H9 (cell line): ENCODE results near the gene OSBPL9. TPM values are rescaled to one million over a fixed set of nuclear protein-coding genes. Genes with fewer than 3 reads are reported as not detected.

ENCODE experiments used
- DNase-seq: peaks from one replicate; pipeline ENCODE4 v3.0.0-alpha.2; 2017
- H2AFZ ChIP-seq: one replicate; pipeline ENCODE4 v1.6.1; 2013; ENCODE audit warnings: mild to moderate bottlenecking, low read length, control low read depth, moderate library complexity
- H2AK5ac ChIP-seq: 2 replicates; pipeline ENCODE4 v1.6.1; 2013; ENCODE audit warnings: low read length, control low read depth, mixed read lengths; ENCODE audit not compliant: insufficient read length
- H2BK120ac ChIP-seq: one replicate; pipeline ENCODE4 v1.6.1; 2013; ENCODE audit warnings: low read depth, mild to moderate bottlenecking, low read length, control low read depth, inconsistent platforms; ENCODE audit not compliant: poor library complexity, severe bottlenecking
- H2BK12ac ChIP-seq: 2 replicates; pipeline ENCODE4 v1.6.1; 2013; ENCODE audit warnings: low read length, control low read depth, mixed read lengths, low read depth; ENCODE audit not compliant: insufficient read length
- H2BK15ac ChIP-seq: 2 replicates; pipeline ENCODE4 v1.6.1; 2013; ENCODE audit warnings: low read depth, low read length, control low read depth
- H2BK20ac ChIP-seq: one replicate; pipeline ENCODE4 v1.6.1; 2013; ENCODE audit warnings: low read depth, mild to moderate bottlenecking, low read length, control low read depth, inconsistent platforms; ENCODE audit not compliant: poor library complexity, severe bottlenecking
- H2BK5ac ChIP-seq: 2 replicates; pipeline ENCODE4 v1.6.1; 2013; ENCODE audit warnings: low read length, control low read depth, mixed read lengths; ENCODE audit not compliant: insufficient read length
- H3K14ac ChIP-seq: 2 replicates; pipeline ENCODE4 v1.6.1; 2013; ENCODE audit warnings: low read length, control low read depth; ENCODE audit not compliant: insufficient read depth
- H3K18ac ChIP-seq: 2 replicates; pipeline ENCODE4 v1.6.1; 2013; ENCODE audit warnings: low read depth, mild to moderate bottlenecking, mixed read lengths, low read length, control low read depth; ENCODE audit not compliant: insufficient read length
- H3K23ac ChIP-seq: 2 replicates; pipeline ENCODE4 v1.6.1; 2013; ENCODE audit warnings: low read length, control low read depth, mixed read lengths, low read depth; ENCODE audit not compliant: insufficient read length
- H3K23me2 ChIP-seq: 2 replicates; pipeline ENCODE4 v1.6.1; 2013; ENCODE audit warnings: low read depth, mild to moderate bottlenecking, mixed read lengths, low read length, control low read depth; ENCODE audit not compliant: insufficient read length, poor library complexity, severe bottlenecking
- H3K27ac ChIP-seq: 2 replicates; pipeline ENCODE4 v1.5.1; 2013; ENCODE audit warnings: low read length, control low read depth, mixed read lengths, low read depth; ENCODE audit not compliant: insufficient read length
- H3K27me3 ChIP-seq: 2 replicates; pipeline ENCODE4 v1.6.1; 2013; ENCODE audit warnings: low read length, control low read depth, inconsistent platforms; ENCODE audit not compliant: insufficient read depth
- H3K4ac ChIP-seq: 2 replicates; pipeline ENCODE4 v1.6.1; 2013; ENCODE audit warnings: low read depth, mild to moderate bottlenecking, control low read depth, inconsistent platforms, low read length, moderate library complexity
- H3K4me1 ChIP-seq: 2 replicates; pipeline ENCODE4 v1.6.1; 2013; ENCODE audit warnings: low read length, control low read depth, inconsistent platforms; ENCODE audit not compliant: insufficient read depth
- H3K4me2 ChIP-seq: 2 replicates; pipeline ENCODE4 v1.6.1; 2013; ENCODE audit warnings: low read length, control low read depth, mixed read lengths; ENCODE audit not compliant: insufficient read length, insufficient read depth
- H3K56ac ChIP-seq: 2 replicates; pipeline ENCODE4 v1.6.1; 2013; ENCODE audit warnings: low read depth, mild to moderate bottlenecking, mixed read lengths, low read length, control low read depth; ENCODE audit not compliant: insufficient read length
- H3K79me1 ChIP-seq: 2 replicates; pipeline ENCODE4 v1.6.1; 2013; ENCODE audit warnings: low read depth, mild to moderate bottlenecking, moderate library complexity, low read length, control low read depth, inconsistent platforms; ENCODE audit not compliant: insufficient read depth, poor library complexity, severe bottlenecking
- H3K79me2 ChIP-seq: 2 replicates; pipeline ENCODE4 v1.6.1; 2013; ENCODE audit warnings: low read length, control low read depth, inconsistent platforms; ENCODE audit not compliant: insufficient read depth
- H3K9ac ChIP-seq: 2 replicates; pipeline ENCODE4 v1.6.1; 2013; ENCODE audit warnings: low read length, control low read depth, mixed read lengths; ENCODE audit not compliant: insufficient read length; ENCODE audit errors: extremely low read depth
- H3K9me3 ChIP-seq: one replicate; pipeline ENCODE4 v1.6.1; 2013; ENCODE audit warnings: low read depth, low read length, inconsistent platforms; ENCODE audit not compliant: control insufficient read depth
- H3T11ph ChIP-seq: one replicate; pipeline ENCODE4 v1.6.1; 2013; ENCODE audit warnings: mild to moderate bottlenecking, low read length, control low read depth, inconsistent platforms
- H4K20me1 ChIP-seq: one replicate; pipeline ENCODE4 v1.6.1; 2013; ENCODE audit not compliant: control insufficient read depth, insufficient read length, insufficient read depth
- H4K5ac ChIP-seq: 2 replicates; pipeline ENCODE4 v1.6.1; 2013; ENCODE audit warnings: low read depth, mild to moderate bottlenecking, mixed read lengths, low read length, control low read depth; ENCODE audit not compliant: insufficient read length
- H4K8ac ChIP-seq: replicated peaks from 2 replicates; pipeline ENCODE4 v1.6.1; 2013; ENCODE audit warnings: low read length, control low read depth, mixed read lengths, low read depth; ENCODE audit not compliant: insufficient read length
- H4K91ac ChIP-seq: 2 replicates; pipeline ENCODE4 v1.6.1; 2013; ENCODE audit warnings: low read depth, mild to moderate bottlenecking, moderate library complexity, mixed read lengths, low read length, control low read depth; ENCODE audit not compliant: insufficient read length
- H3K27ac Mint-ChIP-seq, 3 experiments: 2 replicates in 2 of 3; 3 replicates in 1 of 3; pipeline ENCODE4 v1.8.0; 2020 to 2021; ENCODE audit warnings: mixed read lengths in 3 of 3, mild to moderate bottlenecking in 1 of 3, moderate library complexity in 1 of 3
- H3K27me3 Mint-ChIP-seq: 2 replicates; pipeline ENCODE4 v1.8.0; 2021; ENCODE audit warnings: low read depth, mild to moderate bottlenecking, moderate library complexity, mixed read lengths
- H3K36me3 Mint-ChIP-seq, 3 experiments: 2 replicates in 2 of 3; 3 replicates in 1 of 3; pipeline ENCODE4 v1.8.0; 2020 to 2021; ENCODE audit warnings: low read depth in 3 of 3, mixed read lengths in 3 of 3; ENCODE audit not compliant: insufficient read depth in 1 of 3
- H3K4me1 Mint-ChIP-seq, 2 experiments: 2 replicates each; pipeline ENCODE4 v1.8.0; 2020; ENCODE audit warnings: mixed read lengths in 2 of 2
- H3K4me3 Mint-ChIP-seq, 2 experiments: 2 replicates in 1 of 2; 3 replicates in 1 of 2; pipeline ENCODE4 v1.8.0; 2020 to 2021; ENCODE audit warnings: mild to moderate bottlenecking in 2 of 2, mixed read lengths in 2 of 2, moderate library complexity in 1 of 2
- H3K9me3 Mint-ChIP-seq, 2 experiments: 2 replicates in 1 of 2; 3 replicates in 1 of 2; pipeline ENCODE4 v1.8.0; 2020; ENCODE audit warnings: mild to moderate bottlenecking in 2 of 2, mixed read lengths in 2 of 2, moderate library complexity in 1 of 2
- WGBS: extraction: QIAGEN DNeasy Blood & Tissue Kit; methylation state at CpG from one replicate; pipeline ENCODE4 v1.1.7; 2013; ENCODE audit warnings: missing lambda C conversion rate, low lambda C conversion rate, mixed read lengths; ENCODE audit not compliant: insufficient read length; ENCODE audit errors: extremely low coverage; 5-methylcytosine and 5-hydroxymethylcytosine counted together
- total RNA-seq: library from RNA; stranded (reverse); gene quantifications from 2 replicates; pipeline ENCODE4 v1.2.1, GENCODE V29; 2021
- TF ChIP-seq, protein P1 (sequence below): fragments of 200-600 bp; sonication (generic); conservative IDR thresholded peaks from 3 replicates; pipeline ENCODE4 v1.8.0; 2021; ENCODE audit warnings: antibody characterized with exemption, mild to moderate bottlenecking

Gene OSBPL9
- total RNA-seq, 1 experiment from 2014 or later = 76.7 TPM

DNA sequence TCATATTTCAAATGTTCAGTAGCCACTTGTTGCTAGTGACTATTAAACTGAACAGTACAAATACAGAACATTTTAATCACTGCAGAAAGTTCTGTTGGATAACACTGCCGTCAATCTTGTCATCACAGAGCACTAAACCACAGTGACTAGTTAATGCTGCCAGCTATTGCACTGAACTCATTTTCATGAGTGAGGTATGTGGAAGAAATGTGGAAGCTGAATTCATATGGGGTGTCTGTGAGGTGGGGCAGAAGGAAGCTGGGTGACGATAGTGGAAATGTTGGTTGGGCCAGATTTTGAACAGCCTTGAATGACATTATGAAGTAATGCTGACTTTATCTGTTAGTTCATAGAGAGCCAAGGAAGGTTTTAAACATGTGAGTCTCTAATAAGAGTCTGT is 49.6 kb downstream of the OSBPL9 start:
- no peaks in the 10 kb centered on the region for H4K20me1 ChIP-seq
- H3K27me3 ChIP-seq = no peaks in the 10 kb centered on the region
- no peak overlapping the region for H3K14ac ChIP-seq
- H2AFZ ChIP-seq = no peak overlapping the region
- H3K23ac ChIP-seq = no peak overlapping the region
- no peaks in the 10 kb centered on the region for H3K79me1 ChIP-seq
- H4K8ac ChIP-seq = no peak overlapping the region
- H3K36me3 Mint-ChIP-seq = no peaks in the 10 kb centered on the region
- H3K27me3 Mint-ChIP-seq = no peaks in the 10 kb centered on the region
- no peak overlapping the region for H2BK12ac ChIP-seq
- H3K9me3 Mint-ChIP-seq = no peaks in the 10 kb centered on the region
- H2BK15ac ChIP-seq = no peak overlapping the region
- no peak overlapping the region for H3K27ac ChIP-seq
- H2BK20ac ChIP-seq = no peak overlapping the region
- no peaks in the 10 kb centered on the region for H3K79me2 ChIP-seq
- H3K23me2 ChIP-seq = no peaks in the 10 kb centered on the region
- no peak overlapping the region for H3K18ac ChIP-seq
- H2BK120ac ChIP-seq = no peak overlapping the region
- no peak overlapping the region for H4K5ac ChIP-seq
- H2BK5ac ChIP-seq = no peak overlapping the region
- H3K4ac ChIP-seq = no peak overlapping the region
- no peak overlapping the region for H3T11ph ChIP-seq
- TF ChIP-seq, protein P1, sequence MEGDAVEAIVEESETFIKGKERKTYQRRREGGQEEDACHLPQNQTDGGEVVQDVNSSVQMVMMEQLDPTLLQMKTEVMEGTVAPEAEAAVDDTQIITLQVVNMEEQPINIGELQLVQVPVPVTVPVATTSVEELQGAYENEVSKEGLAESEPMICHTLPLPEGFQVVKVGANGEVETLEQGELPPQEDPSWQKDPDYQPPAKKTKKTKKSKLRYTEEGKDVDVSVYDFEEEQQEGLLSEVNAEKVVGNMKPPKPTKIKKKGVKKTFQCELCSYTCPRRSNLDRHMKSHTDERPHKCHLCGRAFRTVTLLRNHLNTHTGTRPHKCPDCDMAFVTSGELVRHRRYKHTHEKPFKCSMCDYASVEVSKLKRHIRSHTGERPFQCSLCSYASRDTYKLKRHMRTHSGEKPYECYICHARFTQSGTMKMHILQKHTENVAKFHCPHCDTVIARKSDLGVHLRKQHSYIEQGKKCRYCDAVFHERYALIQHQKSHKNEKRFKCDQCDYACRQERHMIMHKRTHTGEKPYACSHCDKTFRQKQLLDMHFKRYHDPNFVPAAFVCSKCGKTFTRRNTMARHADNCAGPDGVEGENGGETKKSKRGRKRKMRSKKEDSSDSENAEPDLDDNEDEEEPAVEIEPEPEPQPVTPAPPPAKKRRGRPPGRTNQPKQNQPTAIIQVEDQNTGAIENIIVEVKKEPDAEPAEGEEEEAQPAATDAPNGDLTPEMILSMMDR = no peak
- no peak overlapping the region for H3K4me3 Mint-ChIP-seq
- DNase-seq = no peak
- no peak overlapping the region for H3K27ac Mint-ChIP-seq
- H3K9ac ChIP-seq = no peak overlapping the region
- no CpG with 5 or more reads among the region's 2 CpGs for WGBS
- no peaks in the 10 kb centered on the region for H3K4me1 ChIP-seq
- H3K56ac ChIP-seq = no peak overlapping the region
- H3K4me2 ChIP-seq = no peak overlapping the region
- H3K9me3 ChIP-seq = no peaks in the 10 kb centered on the region
- no peak overlapping the region for H2AK5ac ChIP-seq
- H4K91ac ChIP-seq = no peak overlapping the region
- peaks cover 9 to 12% of the 10 kb centered on the region in 2 experiments for H3K4me1 Mint-ChIP-seq
